SIG-M5 (cell line): ENCODE data around the gene KAT6B.

ENCODE experiments used
- DNase-seq: peaks from one replicate; lab custom pipeline; 2025; lab: John Stamatoyannopoulos, UW

The KAT6B gene

GRCh38 chr10:74955796-74956195, 129.4 kb downstream of the KAT6B start:
- DNase-seq = no peak

DNA sequence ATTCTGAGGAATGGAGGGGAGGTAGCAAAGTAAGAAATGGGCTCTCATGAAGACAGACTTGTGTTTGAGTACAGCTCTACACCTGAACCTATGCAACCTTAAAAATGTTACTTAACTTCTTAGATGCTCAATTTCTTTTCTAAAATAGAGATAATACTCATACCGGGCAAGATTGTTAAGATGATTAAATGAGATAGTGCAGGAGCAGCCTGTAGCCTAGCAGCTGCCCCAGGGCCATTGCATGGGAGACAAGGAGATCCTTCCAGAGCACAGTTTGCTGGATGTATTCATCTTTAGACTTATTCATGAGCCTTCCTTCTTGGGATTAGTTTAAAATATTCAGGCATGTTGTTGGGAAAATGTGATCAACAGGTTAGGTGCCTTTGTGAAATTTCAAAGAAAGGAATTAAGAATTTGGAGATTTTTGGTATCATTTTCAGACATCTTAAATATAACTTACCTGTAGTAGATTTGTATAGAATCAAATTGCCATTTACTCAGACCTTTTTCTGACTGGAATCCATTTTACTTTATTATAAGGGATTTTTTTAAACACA, 130.2 kb downstream of the KAT6B start:
- no peak for DNase-seq

DNA sequence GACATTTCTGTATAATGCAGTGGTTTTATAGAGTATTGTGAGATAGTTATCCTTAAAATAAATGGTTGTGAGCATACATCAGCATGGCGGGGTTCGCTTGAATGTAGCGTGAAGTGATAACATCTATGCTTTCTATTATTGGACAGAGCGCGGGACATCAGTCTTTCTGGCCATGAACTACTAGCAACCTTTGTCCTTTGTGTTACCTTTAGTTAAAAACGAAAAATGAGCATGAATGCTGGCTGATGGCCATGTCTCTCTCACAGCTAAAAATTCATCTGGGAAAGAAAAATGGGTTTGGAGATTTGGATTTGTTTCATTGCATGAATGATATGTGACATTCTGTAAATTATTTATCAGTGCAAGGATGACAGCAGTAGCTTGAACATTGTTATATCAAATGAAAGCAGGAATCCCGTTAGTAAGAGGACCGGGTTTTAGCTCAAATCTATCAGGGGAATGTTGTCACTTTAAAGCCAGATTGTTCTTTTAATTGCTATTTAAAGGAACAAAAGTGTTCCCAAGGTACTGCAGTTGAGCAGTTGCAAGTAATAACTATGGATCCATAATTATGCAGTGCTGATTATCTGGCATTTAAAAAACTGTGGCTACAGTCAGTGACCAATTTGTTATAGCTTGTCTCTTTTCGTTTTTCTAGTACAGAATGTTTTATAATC, 131.0 kb downstream of the KAT6B start:
- no peak for DNase-seq

DNA sequence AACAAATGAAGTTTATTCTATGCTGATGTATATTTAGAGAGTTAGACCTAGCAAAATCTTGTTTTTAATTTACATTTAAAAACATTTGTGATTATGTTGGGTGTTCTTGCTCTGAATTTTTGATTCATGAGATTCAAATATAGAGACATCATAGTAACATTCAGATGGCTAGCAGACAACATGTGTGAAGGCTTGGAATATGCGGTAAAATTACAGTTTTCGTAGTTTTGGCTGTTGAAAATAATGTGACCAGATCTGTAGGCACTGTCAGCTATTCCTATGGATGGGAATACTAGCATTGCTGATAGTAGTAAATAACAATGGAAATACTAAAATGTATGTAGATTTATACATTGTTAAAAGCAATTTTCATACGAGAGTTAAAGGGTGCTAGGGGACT, 131.9 kb downstream of the KAT6B start:
- DNase-seq = no peak

- no peak for DNase-seq
These were observed 134.3 kb downstream of the KAT6B start for GRCh38 chr10:74960670-74961069.

GRCh38 chr10:74962517-74962916, 136.1 kb downstream of the KAT6B start:
- DNase-seq = no peak

- DNase-seq = no peak
These were observed 137.1 kb downstream of the KAT6B start for GRCh38 chr10:74963549-74963948.

GRCh38 chr10:74967911-74968666, 141.7 kb downstream of the KAT6B start:
- DNase-seq = no peak

GRCh38 chr10:74968667-74969061, 142.3 kb downstream of the KAT6B start:
- no peak for DNase-seq

- no peak for DNase-seq
These were observed 142.7 kb downstream of the KAT6B start for GRCh38 chr10:74969093-74969492.

DNA sequence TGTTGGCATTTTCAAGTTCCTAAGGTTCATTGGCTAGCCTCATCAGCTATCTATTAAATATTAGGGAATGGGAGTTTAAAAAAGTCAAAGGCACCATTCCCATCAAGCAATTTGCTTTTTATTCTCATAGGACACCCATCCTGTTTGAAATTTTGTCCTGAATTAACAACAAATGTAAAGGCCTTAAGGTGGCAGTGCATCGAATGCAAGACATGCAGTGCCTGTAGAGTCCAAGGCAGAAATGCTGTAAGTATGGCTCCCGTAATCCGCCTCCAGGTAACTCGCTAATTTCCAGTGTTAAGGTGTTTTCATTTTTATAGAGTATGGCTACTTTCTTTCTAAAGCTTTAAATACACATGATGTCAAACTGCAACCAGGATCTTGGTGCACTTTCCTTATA, 143.1 kb downstream of the KAT6B start:
- no peak for DNase-seq

DNA sequence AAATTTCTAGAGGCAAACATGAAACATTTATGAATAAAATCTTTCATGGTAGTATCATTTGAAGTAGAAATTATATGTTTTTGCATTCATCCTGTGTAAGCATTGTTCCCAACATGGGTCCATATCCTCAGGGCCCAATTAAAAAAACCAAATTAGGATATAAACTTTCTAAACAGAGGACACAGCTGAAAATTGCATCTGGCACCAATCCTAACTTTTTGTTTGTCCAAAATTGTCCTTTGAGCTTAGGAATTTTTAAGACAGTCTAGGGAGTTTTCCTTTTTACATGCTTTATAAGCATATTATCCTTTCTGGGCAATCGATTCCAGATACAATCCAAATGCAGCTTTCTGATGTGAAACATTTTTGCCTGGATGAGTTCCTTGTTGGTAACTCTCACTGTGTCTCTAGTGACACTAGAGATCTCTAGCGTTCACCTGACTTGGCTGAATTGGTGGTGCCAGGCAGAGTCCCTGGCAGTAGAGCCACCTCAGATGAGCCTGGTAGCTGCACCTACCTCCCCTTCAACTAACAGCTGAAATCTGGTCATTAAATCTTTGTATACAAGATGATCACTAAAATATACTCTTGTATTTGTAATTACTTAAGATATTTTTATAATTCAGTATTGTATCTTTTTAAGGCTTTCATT, 147.5 kb downstream of the KAT6B start:
- DNase-seq = no peak

GRCh38 chr10:74975758-74976157, 149.4 kb downstream of the KAT6B start:
- no peak for DNase-seq

GRCh38 chr10:74976565-74976964, 150.2 kb downstream of the KAT6B start:
- no peak for DNase-seq

GRCh38 chr10:74977072-74977471, 150.7 kb downstream of the KAT6B start:
- no peak for DNase-seq

- DNase-seq = no peak
These were observed 151.8 kb downstream of the KAT6B start for GRCh38 chr10:74977913-74978847.

GRCh38 chr10:74981831-74982633, 155.6 kb downstream of the KAT6B start:
- DNase-seq = no peak

- DNase-seq = no peak
These were observed 156.2 kb downstream of the KAT6B start for GRCh38 chr10:74982634-74982982.

- no peak for DNase-seq
These were observed 157.0 kb downstream of the KAT6B start for GRCh38 chr10:74983383-74983782.

DNA sequence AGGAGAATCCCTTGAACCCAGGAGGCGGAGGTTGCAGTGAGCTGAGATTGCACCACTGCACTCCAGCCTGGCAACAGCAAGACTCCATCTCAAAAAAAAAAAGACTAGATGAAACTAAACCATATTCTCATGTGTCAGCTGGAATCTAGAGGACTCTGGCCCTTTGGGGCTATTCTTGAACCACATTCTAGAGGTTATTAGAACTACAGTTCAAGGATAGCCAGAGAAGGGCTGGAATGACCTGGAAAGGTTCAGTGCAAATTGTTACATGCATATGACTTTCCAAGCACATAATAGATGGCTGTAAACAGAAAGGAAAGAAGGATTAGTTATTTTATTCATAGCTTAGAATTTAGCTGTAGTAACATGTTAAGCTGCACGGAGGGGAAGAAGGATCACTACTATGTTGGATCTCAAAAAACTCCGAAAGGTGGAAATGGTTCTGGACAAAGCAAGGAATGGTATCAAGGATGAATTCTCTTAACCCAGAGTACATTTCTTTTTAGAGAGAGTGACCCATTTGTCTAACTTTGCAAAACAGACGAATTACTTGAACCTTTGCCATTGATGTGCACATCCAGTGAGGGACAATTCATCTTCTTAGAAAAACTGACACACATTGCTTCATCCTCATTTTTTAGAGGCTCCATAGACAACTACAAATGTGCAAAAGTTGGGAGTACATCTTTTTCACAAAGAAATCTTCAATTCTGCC, 161.1 kb downstream of the KAT6B start:
- DNase-seq = no peak
